SU-DHL-6 (cell line): Measurements from ENCODE around the gene ZMYM3.

ENCODE experiments used
- H2AFZ ChIP-seq: fragments of 200-600 bp; sonication (generic); 2 replicates; pipeline ENCODE4 v1.6.1; 2014; ENCODE audit warnings: low read depth, mild to moderate bottlenecking, moderate library complexity, mixed read lengths, antibody characterized with exemption, low read length; ENCODE audit not compliant: severe bottlenecking
- H3F3A ChIP-seq: fragments of 200-600 bp; shearing (Covaris generic); 2 replicates; pipeline ENCODE4 v1.6.0; 2016; ENCODE audit warnings: antibody characterized with exemption, mild to moderate bottlenecking; ENCODE audit not compliant: insufficient read depth
- H3K27ac ChIP-seq: fragments of 200-600 bp; sonication (generic); 2 replicates; pipeline ENCODE4 v1.5.1; 2016; ENCODE audit warnings: low read depth, mild to moderate bottlenecking, low read length, moderate library complexity, mixed read lengths
- H3K27me3 ChIP-seq: fragments of 200-600 bp; sonication (generic), shearing (Covaris generic); 2 replicates; pipeline ENCODE4 v1.6.0; 2014; ENCODE audit warnings: mild to moderate bottlenecking, low read length
- H3K36me3 ChIP-seq: fragments of 200-600 bp; sonication (generic); 2 replicates; pipeline ENCODE4 v1.6.1; 2014; ENCODE audit warnings: mild to moderate bottlenecking, low read length, mixed read lengths
- H3K4me2 ChIP-seq: fragments of 300-600, 200-600 bp; shearing (Covaris generic), sonication (generic); 2 replicates; pipeline ENCODE4 v1.6.0; 2014; ENCODE audit warnings: low read length, low read depth, mild to moderate bottlenecking; ENCODE audit not compliant: poor library complexity, severe bottlenecking
- H3K4me3 ChIP-seq: fragments of 200-600 bp; sonication (generic); 2 replicates; pipeline ENCODE4 v1.5.1; 2014; ENCODE audit warnings: antibody characterized with exemption, low read length, mild to moderate bottlenecking, mixed read lengths; ENCODE audit not compliant: insufficient read depth, poor library complexity, severe bottlenecking
- H3K79me2 ChIP-seq: fragments of 200-600 bp; sonication (generic); 2 replicates; pipeline ENCODE4 v1.6.1; 2014; ENCODE audit warnings: mild to moderate bottlenecking, low read length, moderate library complexity; ENCODE audit not compliant: insufficient read depth
- H3K9ac ChIP-seq: fragments of 200-600 bp; sonication (generic); 2 replicates; pipeline ENCODE4 v1.7.0; 2014; ENCODE audit warnings: mild to moderate bottlenecking, low read length
- H3K9me2 ChIP-seq: fragments of 200-600 bp; sonication (generic); replicated peaks from 2 replicates; pipeline ENCODE4 v1.6.1; 2014; ENCODE audit warnings: low read length; ENCODE audit not compliant: insufficient read depth
- H3K9me3 ChIP-seq: fragments of 200-600 bp; sonication (generic); 2 replicates; pipeline ENCODE4 v1.6.1; 2014; ENCODE audit warnings: low read length, mixed read lengths; ENCODE audit not compliant: insufficient read depth
- H4K20me1 ChIP-seq: fragments of 200-600 bp; sonication (generic); 2 replicates; pipeline ENCODE4 v1.6.1; 2014; ENCODE audit warnings: low read depth, mild to moderate bottlenecking, antibody characterized with exemption, low read length, moderate library complexity, mixed read lengths
- CTCF ChIP-seq: fragments of 200-600 bp; sonication (generic); IDR thresholded peaks from one replicate; pipeline ENCODE4 v1.5.1; 2017; ENCODE audit warnings: antibody characterized with exemption, mild to moderate bottlenecking, low read length, moderate library complexity; ENCODE audit not compliant: insufficient read depth, poor library complexity, severe bottlenecking
- EZH2phosphoT487 ChIP-seq: fragments of 200-600 bp; sonication (generic), shearing (Covaris generic); conservative IDR thresholded peaks from 2 replicates; pipeline ENCODE4 v1.6.1; 2018; ENCODE audit warnings: mild to moderate bottlenecking, antibody characterized with exemption, low read length, moderate library complexity, mixed read lengths

ZMYM3 gene

GRCh38 chrX:71210816-71211215 lies 43.1 kb downstream of the ZMYM3 start:
- Histone ChIP-seq H3K9ac (no peak overlapping the region), H3K27me3 (no peaks in the 10 kb centered on the region), H2AFZ (no peak overlapping the region), H3F3A (no peaks in the 10 kb centered on the region), H3K4me3 (no peak overlapping the region), H3K27ac (no peak overlapping the region), H3K9me3 (no peaks in the 10 kb centered on the region), H3K4me2 (no peak overlapping the region), H3K36me3 (no peaks in the 10 kb centered on the region), H3K79me2 (no peaks in the 10 kb centered on the region), H4K20me1 (no peaks in the 10 kb centered on the region), H3K9me2 (no peaks in the 10 kb centered on the region)
- TF ChIP-seq EZH2phosphoT487 (no peak), CTCF (no peak)

GRCh38 chrX:71199252-71200008 lies 54.5 kb downstream of the ZMYM3 start:
- H4K20me1 ChIP-seq: no peaks in the 10 kb centered on the region
- no peaks in the 10 kb centered on the region for H3K36me3 ChIP-seq
- no peak overlapping the region for H3K4me3 ChIP-seq
- H3F3A ChIP-seq: peaks cover 5% of the 10 kb centered on the region; the same call in 1 of the 2 replicates
- no peak overlapping the region for H2AFZ ChIP-seq
- no peak overlapping the region for H3K9ac ChIP-seq
- H3K9me3 ChIP-seq: no peaks in the 10 kb centered on the region
- TF ChIP-seq CTCF: no peak
- no peak for TF ChIP-seq EZH2phosphoT487
- no peaks in the 10 kb centered on the region for H3K9me2 ChIP-seq
- no peaks in the 10 kb centered on the region for H3K27me3 ChIP-seq
- peaks cover 25% of the 10 kb centered on the region for H3K79me2 ChIP-seq
- no peak overlapping the region for H3K27ac ChIP-seq
- H3K4me2 ChIP-seq: no peak overlapping the region

GRCh38 chrX:71198066-71198465 lies 55.9 kb downstream of the ZMYM3 start:
- Histone ChIP-seq H3K9me2 (no peaks in the 10 kb centered on the region), H3K4me2 (peak overlapping the region; percentile 78), H3F3A (peaks cover 5% of the 10 kb centered on the region; the same call in 1 of the 2 replicates), H3K27me3 (no peaks in the 10 kb centered on the region), H3K9ac (peak overlapping the region; percentile 72), H3K4me3 (peak overlapping the region; percentile 65), H3K36me3 (no peaks in the 10 kb centered on the region), H3K9me3 (no peaks in the 10 kb centered on the region), H3K27ac (peak overlapping the region; percentile 60), H2AFZ (peak overlapping the region; percentile 85), H3K79me2 (peaks cover 28% of the 10 kb centered on the region), H4K20me1 (no peaks in the 10 kb centered on the region)
- TF ChIP-seq EZH2phosphoT487: no peak
- TF ChIP-seq CTCF: no peak
